Uterus (tissue), 4 donors: ENCODE results near the gene ERICH3. TPM values are rescaled to one million over a fixed set of nuclear protein-coding genes. Genes with fewer than 3 reads are reported as not detected.

Experiments
- DNase-seq, 2 donors: peaks; one replicate each; pipeline ENCODE4 v3.0.0-alpha.2; 2019 to 2020
- H3K27ac ChIP-seq, 2 donors: fragments of 200-600 bp; sonication (generic); 1 replicate in 1 of 2; 2 replicates in 1 of 2; pipeline ENCODE4 v1.5.1; 2016 to 2018
- H3K27me3 ChIP-seq, 2 donors: fragments of 200-600 bp; sonication (generic); one replicate each; pipeline ENCODE4 v1.5.1; 2018 to 2019; ENCODE audit warnings: control low read depth in 1 of 2
- H3K36me3 ChIP-seq, 2 donors: fragments of 200-600 bp; sonication (generic); one replicate each; pipeline ENCODE4 v1.5.1; 2019; ENCODE audit warnings: control low read depth in 1 of 2
- H3K4me1 ChIP-seq, 2 donors: fragments of 200-600 bp; sonication (generic); one replicate each; pipeline ENCODE4 v1.5.1; 2018 to 2019; ENCODE audit warnings: control low read depth in 1 of 2
- H3K4me3 ChIP-seq, 2 donors: fragments of 200-600 bp; sonication (generic); 1 replicate in 1 of 2; 2 replicates in 1 of 2; pipeline ENCODE4 v1.5.1; 2018 to 2019; ENCODE audit warnings: mild to moderate bottlenecking in 1 of 2
- H3K9me3 ChIP-seq, 2 donors: fragments of 200-600 bp; sonication (generic); one replicate each; pipeline ENCODE4 v1.5.1; 2019; ENCODE audit warnings: control low read depth in 1 of 2
- POLR2A ChIP-seq, 2 donors: fragments of 450-650 bp; IDR thresholded peaks; one replicate each; pipeline ENCODE4 v1.6.1; 2016; ENCODE audit warnings: antibody characterized with exemption in 2 of 2, mild to moderate bottlenecking in 1 of 2, moderate library complexity in 1 of 2
- intact Hi-C: fragments of 100-400 bp; cut with DNase I; formaldehyde crosslinking; loops from one replicate; pipeline ENCODE4 v1.15.1; 2023; ENCODE audit warnings: low total_unique reads
- total RNA-seq, 4 donors: library from RNA; depleted of rRNA in 3 of 4; stranded (reverse); fragments of >200 nt in 3 of 4; gene quantifications; one replicate each; pipeline versions ENCODE4 v1.1.0 to v1.2.4, GENCODE V29; 2014 to 2023
- TF ChIP-seq, protein P1 (sequence below), 4 experiments: fragments of 200-600 bp in 2 of 4; fragments of 450-650 bp in 2 of 4; sonication (generic) in 2 of 4; IDR thresholded peaks; one replicate each; pipeline ENCODE4 v1.5.1; 2016 to 2019; ENCODE audit warnings: antibody characterized with exemption in 4 of 4, mild to moderate bottlenecking in 2 of 4, moderate library complexity in 1 of 4
- donor health status: DM: yes; HTN: yes; CAD: no.

ERICH3 gene
- total RNA-seq, 4 donors from 2014 or later = under 0.01 to 3.7 (median 0.67) TPM

GRCh38 chr1:74629283-74629682, 44.3 kb downstream of the ERICH3 start:
- H3K27me3 ChIP-seq = no peaks in the 10 kb centered on the region
- intact Hi-C loops = no loop called here
- H3K4me1 ChIP-seq = no peaks in the 10 kb centered on the region
- H3K4me3 ChIP-seq = no peak overlapping the region
- no peak for DNase-seq
- H3K36me3 ChIP-seq = no peaks in the 10 kb centered on the region
- H3K27ac ChIP-seq = no peak overlapping the region
- TF ChIP-seq, protein P1, sequence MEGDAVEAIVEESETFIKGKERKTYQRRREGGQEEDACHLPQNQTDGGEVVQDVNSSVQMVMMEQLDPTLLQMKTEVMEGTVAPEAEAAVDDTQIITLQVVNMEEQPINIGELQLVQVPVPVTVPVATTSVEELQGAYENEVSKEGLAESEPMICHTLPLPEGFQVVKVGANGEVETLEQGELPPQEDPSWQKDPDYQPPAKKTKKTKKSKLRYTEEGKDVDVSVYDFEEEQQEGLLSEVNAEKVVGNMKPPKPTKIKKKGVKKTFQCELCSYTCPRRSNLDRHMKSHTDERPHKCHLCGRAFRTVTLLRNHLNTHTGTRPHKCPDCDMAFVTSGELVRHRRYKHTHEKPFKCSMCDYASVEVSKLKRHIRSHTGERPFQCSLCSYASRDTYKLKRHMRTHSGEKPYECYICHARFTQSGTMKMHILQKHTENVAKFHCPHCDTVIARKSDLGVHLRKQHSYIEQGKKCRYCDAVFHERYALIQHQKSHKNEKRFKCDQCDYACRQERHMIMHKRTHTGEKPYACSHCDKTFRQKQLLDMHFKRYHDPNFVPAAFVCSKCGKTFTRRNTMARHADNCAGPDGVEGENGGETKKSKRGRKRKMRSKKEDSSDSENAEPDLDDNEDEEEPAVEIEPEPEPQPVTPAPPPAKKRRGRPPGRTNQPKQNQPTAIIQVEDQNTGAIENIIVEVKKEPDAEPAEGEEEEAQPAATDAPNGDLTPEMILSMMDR (IDR thresholded peaks at IDR 0.05) = no peak
- TF ChIP-seq POLR2A (IDR thresholded peaks at IDR 0.05) = no peak
- H3K9me3 ChIP-seq = no peaks in the 10 kb centered on the region

DNA sequence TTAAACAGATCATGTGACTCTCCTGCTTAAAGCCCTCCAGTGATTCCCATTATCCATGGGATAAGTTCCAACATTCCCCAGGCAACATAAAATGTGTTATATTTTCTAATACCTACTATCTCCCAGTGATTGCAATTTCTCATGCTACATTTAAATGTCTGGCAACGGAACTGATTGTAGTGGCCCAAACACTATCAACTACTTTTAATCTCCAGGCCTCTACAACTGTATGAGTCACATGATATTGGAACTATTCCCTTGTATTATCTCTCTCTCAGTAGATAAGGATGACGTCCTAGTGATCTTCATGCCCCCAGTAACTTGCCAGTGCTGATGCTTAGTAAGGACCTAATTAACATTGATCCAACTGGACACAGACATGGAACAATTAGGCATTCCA, 49.9 kb downstream of the ERICH3 start:
- no peaks in the 10 kb centered on the region for H3K27me3 ChIP-seq
- no peaks in the 10 kb centered on the region for H3K9me3 ChIP-seq
- no peak overlapping the region for H3K27ac ChIP-seq
- H3K4me1 ChIP-seq = no peaks in the 10 kb centered on the region
- H3K4me3 ChIP-seq = no peak overlapping the region
- intact Hi-C loops = no loop called here
- no peaks in the 10 kb centered on the region for H3K36me3 ChIP-seq
- no peak for TF ChIP-seq POLR2A (IDR thresholded peaks at IDR 0.05)
- TF ChIP-seq, protein P1 (IDR thresholded peaks at IDR 0.05) = no peak
- no peak for DNase-seq

DNA sequence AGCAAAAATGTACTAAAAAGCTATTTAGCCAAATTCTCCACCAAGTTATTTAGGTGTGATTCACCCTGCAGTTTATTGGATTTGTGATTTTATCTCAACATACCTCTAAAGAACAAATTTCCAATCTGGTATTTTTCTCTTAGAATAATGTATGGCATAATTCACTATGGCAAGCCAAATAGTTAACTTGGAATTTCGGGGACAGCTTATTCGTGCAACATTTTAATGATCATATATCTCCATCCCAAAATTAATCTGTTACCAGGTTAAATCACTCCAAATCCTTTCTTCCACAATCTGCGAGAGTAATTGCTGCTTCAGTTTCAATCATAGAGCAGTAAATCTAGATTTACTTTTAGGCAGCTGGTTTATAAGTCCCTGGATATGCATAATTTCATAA, 53.4 kb downstream of the ERICH3 start:
- Histone ChIP-seq H3K9me3 (no peaks in the 10 kb centered on the region), H3K27me3 (no peaks in the 10 kb centered on the region), H3K4me3 (no peak overlapping the region), H3K27ac (no peak overlapping the region), H3K4me1 (no peaks in the 10 kb centered on the region), H3K36me3 (no peaks in the 10 kb centered on the region)
- no peak for DNase-seq
- TF ChIP-seq POLR2A (IDR thresholded peaks at IDR 0.05) = no peak
- TF ChIP-seq, protein P1 (IDR thresholded peaks at IDR 0.05) = no peak
- intact Hi-C loops = no loop called here

DNA sequence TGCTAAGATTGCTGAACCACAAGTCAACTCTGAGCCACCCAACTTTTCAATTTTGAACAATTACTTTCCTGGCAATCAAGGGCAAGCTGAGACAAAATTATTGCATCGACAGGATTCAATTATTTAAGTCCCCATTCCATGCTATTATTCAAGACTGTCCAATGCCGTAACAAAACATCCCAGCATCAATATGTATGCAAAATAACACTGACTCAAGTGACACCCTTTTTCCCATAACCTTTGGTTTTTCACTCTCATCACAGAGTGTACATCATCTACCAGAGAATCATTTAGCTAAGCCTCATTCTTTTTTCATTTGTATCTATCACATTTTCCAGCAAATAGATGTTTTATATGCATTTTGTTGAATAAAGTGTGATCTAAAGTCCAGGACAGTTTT, 54.6 kb downstream of the ERICH3 start:
- H3K27me3 ChIP-seq = no peaks in the 10 kb centered on the region
- no peak overlapping the region for H3K4me3 ChIP-seq
- DNase-seq = no peak
- no peaks in the 10 kb centered on the region for H3K9me3 ChIP-seq
- no peaks in the 10 kb centered on the region for H3K36me3 ChIP-seq
- no peak overlapping the region for H3K27ac ChIP-seq
- TF ChIP-seq, protein P1 (IDR thresholded peaks at IDR 0.05) = no peak
- TF ChIP-seq POLR2A (IDR thresholded peaks at IDR 0.05) = no peak
- no peaks in the 10 kb centered on the region for H3K4me1 ChIP-seq
- intact Hi-C loops = no loop called here

DNA sequence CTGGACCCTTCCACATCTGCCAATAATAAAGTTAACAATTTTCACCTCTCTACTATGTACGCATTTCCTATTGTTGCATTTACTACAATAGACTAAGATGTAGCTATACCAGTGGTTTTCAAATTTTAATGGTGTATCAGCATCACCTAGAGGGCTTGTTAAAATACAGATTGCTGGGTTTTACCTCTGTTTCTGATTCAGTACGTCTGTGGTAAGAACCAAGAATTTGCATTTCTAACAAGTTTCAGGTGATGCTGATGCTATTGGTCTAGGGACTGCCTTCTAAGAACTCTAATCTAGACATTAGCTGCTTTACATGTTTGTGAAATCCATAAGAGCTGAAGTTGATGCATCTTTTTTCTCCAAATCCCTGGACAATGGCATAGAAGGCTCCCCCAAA, 59.7 kb downstream of the ERICH3 start:
- H3K4me3 ChIP-seq = no peak overlapping the region
- no peaks in the 10 kb centered on the region for H3K27me3 ChIP-seq
- no peaks in the 10 kb centered on the region for H3K36me3 ChIP-seq
- TF ChIP-seq, protein P1 (IDR thresholded peaks at IDR 0.05) = no peak
- no peak for DNase-seq
- H3K4me1 ChIP-seq = no peaks in the 10 kb centered on the region
- intact Hi-C loops = no loop called here
- H3K27ac ChIP-seq = no peak overlapping the region
- H3K9me3 ChIP-seq = no peaks in the 10 kb centered on the region
